ENCODE measurements around the gene TENT5C. TPM values are rescaled to one million over a fixed set of nuclear protein-coding genes. Genes with fewer than 3 reads are reported as not detected.

The TENT5C gene
- polyA plus RNA-seq, 5 donors, result 11.7 to 23.0 (median 15.7) TPM

DNA sequence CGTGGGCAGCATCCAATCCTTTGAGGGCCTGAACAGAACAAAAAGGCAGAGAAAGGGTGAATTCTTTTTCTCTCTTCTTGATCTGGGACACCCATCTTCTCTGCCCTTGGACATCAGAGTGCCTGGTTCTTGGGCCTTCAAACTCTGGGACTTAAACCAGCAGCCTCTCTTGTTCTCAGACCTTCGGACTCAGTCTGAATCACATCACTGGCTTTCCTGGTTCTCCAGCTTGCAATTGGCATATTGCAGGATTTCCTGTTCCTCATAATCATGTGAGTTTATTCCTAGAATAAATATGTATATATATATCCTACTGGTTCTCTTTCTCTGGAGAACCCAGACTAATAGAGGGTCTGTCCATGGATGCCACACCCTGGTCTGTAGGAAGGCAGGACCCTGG is 16.3 kb upstream of the TENT5C start:
- no peak for DNase-seq

DNA sequence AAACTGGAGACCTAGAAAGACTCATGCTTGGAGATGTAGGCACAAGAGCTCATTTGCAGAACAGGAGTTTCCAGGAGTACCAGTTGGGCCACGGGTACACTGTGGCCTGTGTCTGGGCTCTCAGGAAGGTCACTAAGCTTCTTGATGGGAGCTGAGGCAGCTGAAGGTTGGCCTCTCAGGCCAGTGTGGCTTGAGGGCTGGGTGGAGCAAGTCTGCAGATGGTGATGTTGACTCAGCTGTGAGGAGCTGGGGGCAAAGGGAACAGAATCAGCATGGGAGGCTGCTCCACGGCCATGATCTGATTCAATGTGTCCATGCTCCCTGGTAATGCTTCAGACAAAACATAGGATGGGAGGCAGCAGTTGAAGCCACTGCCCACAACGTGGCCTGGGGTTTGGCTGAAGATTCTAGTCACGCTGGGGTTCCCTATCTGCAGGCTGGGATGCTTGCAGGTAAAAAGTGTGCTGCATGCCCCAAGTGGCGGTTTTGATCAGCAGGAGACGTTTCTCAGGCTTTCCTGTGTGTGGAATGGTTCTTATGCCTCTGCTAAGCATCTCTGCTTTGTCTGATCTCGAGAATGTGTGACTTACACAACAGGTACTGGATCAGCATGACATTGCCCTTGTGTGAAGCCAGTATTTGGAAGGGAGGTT is 15.4 kb upstream of the TENT5C start:
- no peak for DNase-seq

DNA sequence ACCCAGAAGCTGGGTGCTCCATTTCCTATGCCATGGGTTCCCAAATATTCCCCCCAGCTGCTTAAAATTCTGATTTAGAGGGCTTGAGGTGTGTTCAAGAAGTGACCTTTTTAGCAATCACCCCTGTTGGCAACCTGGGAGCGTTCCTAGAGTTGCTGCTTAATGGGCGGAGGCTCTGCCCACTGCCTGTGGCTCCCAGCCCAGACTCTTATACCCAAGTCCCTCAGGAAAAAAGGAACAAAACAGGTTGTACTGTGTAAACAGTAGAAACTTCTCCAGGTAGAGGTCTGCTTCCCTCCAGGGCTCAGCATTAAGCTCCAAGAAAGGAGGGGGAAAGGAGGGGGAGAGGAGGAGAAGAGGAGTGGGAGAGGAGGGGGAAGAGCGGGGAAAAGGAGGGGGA is 14.6 kb upstream of the TENT5C start:
- peak; percentile 48 to 52 for DNase-seq

DNA sequence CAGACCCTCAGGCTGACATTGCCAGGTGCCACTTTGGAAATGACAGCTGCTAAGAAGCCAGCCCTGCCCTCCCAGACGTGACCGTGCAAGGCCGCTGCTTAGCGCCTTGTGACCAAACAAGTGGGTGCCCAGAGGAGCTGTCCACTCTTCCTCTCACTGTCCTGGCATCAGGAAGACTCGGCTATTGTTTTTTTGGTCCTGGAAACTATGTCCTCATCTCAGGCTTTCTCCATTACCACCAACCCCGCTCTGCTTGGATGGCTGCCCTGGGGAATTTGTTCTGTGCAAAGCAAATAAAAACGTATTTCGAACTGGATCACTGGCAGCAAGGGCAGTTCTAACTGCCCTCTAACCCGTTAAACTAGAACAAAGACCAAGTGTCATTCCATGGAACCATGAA is 13.7 kb upstream of the TENT5C start:
- no peak for DNase-seq

- no peak for DNase-seq
These were observed 11.4 kb upstream of the TENT5C start for GRCh38 chr1:117594261-117594990.

DNA sequence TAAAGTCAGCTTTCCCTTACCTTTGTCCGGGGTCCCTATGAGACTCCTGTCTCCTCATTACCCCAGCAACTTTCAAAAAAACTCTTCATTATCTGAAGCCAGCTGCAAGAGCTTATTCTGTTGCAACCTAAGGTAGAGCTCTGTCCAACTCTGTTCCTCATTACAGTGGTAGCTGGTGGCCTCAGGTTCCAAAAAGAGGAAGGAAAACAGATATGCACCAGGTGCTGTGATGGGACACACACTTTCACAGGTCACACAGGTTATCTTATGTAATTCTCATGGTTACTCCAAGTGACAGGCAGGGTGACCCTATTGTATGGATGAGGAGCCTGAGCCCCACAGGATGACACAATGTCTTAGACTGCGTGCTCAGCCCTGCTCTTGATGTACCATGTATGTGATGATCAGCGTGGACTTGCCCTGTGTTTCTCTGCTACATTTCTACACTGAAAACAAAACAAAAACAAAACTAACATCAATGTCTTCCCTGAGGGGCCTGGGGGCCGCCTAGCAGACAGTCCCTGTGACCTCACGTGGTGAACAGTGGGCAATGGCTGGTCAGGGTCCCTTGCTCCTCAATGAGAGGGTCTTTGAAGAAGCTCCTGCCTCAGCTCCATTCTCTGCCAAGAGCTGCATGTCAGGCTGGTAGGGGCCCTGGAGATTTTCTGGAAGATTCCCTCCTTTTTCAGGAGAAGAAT is 9.7 kb upstream of the TENT5C start:
- no peak for DNase-seq

GRCh38 chr1:117598489-117598888 is 7.4 kb upstream of the TENT5C start:
- no peak for DNase-seq

DNA sequence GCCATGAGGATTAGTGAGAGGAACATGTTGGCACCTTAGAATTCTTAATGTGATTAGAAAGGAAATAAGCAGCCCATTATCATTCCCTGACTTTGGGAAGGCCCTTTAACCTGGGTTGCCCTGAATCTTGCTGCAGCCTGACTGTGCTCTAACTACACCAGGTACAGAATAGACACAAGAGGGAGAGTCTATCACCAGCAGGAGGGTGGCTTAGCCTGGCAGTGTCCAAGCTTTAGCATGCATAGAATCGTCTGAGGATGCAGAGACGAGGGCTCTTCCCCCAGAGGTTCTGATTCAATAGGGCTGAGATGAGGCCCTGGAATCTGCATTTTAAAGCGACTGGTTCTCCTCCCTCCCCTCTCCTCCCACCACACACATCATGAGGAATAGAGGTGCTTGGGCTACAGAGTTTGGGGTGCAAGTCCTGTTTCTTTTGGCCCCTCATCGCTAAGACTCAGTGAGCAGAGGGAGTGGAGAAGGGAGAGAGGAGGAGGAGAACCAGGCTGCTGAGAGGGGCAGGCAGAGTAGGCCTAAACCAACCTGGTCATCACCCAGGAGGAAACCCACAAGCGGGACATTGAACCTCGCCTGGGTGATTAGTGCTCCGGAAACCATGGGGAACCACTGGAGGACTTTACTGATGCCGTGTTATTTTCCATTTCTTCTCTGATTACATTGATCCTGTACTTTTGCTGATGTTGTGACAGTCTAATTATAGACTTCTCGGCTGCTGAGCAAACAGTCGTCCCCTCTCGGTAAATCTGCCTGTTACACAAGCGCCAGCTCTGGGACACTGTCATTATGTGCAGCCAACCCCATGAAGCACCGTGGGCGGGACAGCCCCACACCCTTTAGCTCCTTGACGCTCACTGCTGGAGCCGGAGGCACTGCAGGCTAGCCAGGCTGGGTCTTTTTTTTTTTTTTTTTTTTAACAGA is 6.3 kb upstream of the TENT5C start:
- DNase-seq, result no peak

DNA sequence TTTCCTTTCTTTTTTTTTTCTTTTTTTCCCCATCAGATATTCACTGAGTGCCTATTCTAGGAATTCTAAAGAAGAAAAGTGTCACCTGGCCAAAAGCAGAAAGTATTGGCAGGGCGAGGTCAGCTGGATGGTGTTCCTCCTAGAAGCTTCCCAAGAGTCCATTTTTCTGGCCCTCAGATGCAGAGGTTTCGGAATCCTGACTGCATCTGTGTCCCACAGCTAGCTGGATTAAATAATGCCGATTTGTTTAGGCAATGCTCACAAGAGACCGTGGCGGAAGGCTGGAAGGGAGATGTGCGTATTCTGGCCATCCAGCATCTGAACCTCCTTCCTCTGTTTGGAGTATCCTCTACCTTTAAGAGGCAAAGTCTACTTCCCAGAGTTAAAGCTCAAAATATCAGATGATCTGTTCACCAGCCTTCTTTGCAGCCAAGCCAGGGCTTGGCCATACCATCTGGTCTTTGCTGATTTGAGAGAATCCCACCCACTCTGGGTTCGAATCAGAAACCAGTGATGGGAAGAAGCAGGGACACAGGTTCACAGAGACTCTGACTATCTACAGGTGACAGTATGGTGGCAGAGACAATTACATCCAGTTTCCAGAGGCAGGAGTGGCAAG is 5.4 kb upstream of the TENT5C start:
- no peak for DNase-seq

- no peak for DNase-seq
These were observed 4.9 kb upstream of the TENT5C start for GRCh38 chr1:117600966-117601365.

DNA sequence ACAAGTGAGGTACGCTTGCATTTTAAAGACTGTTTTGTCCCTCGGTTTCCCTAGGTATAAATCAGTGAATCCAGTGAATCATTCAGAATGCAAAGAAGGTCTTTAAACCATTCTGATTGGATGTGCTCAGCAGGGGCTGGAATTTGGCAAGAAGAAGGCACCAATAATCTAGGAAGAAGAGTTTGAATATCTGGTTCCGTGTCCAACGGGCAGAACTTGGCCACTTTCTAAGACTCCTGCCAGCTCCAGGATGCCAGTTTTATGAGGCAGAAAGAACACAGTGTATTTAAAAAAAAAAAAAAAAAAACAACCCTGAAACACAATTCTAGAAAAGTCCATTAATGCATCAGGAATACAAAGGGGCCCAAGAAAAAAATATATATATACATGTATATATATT is 3.0 kb upstream of the TENT5C start:
- no peak for DNase-seq

DNA sequence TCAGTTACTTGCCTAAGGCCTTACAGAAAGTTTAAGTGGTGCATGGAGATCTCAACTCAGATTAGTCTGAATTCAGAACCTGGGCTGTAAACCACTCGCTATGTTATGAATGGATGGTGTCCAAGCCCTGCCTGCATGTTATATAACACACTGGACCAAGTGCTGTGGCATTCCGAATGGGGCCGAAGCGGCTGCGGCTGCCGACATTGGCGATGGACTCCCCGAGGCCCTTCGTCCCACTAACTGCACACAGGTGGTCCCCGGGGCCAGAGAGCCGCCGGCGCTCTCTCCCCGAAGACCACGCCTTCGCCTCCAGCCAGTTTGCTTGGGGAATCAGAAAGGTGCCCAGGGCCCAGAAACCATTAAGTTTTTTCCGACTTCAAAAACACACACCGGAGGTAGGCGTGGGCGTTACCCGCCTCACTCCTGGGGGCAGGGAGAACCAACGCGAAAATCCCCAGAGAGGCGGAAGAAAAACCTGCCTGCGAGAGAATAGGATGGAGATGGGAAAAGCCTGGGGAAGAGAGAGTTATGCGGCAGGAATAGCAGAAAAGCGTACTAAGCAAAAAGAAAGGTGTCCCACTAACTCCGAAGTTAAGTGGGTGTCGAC is 579 bp upstream of the TENT5C start:
- DNase-seq, result no peak

DNA sequence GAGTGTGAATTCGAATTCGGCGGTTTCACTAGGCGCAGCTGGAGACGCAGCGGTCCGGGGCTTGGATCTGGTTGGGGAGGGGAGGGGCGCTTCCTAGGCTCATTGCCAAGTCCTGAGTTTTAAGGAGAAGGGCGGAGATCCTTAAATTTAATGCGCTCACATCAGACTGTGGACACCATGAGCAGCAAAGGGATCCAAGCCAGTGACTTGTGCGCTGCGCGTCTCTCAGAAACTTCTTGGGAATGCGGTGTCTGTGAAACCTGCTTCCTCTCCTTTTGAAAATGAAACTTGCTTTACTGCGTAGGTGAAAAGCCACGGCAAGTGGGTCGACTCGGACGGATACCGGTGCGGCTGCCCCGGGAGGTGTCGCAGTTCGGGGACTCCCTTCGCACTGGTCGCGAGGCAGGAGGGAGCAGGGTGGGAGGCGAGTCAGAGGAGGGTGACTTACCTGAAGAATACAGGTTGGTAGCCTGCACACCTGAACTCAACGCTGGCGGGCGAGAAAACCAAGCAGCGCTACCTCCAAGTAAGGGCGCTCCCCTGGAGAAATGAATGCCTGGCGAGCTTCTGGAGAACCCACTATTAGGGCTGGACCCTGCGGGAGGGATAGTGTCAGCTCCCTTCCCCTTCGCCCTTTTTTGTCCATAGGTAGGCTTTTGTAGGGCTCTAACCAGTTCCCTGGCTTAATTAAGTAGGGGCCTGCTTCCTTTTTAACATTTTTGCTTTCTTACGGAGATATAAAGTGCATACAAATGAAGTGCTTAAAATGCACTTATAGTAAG is 992 bp downstream of the TENT5C start:
- DNase-seq, result peak; percentile 54 to 55

DNA sequence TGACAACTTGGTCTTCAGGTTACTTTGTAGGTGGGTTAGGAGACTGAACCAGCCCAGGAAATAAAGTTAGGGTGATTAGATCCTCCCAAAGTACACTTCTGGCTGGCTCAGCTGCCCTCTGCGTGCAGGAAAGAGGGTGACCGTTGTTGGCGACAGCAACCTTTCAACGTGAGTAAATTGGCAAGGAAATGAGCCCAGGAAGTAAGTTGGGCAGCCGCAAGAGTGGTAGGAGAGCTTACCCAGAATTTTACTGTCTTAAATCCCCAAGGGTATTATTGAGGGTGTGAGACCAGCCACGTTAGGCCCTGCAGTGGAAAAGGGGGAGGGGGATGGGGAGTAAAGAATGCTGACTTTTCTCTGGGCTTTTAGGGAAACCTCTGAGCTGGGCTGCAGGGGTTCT is 1.6 kb downstream of the TENT5C start:
- no peak for DNase-seq

- no peak for DNase-seq
These were observed 2.3 kb downstream of the TENT5C start for GRCh38 chr1:117608115-117608615.

GRCh38 chr1:117608758-117609157 is 2.9 kb downstream of the TENT5C start:
- DNase-seq, result no peak

- no peak for DNase-seq
These were observed 3.6 kb downstream of the TENT5C start for GRCh38 chr1:117609471-117609911.

- DNase-seq, result no peak
These were observed 4.2 kb downstream of the TENT5C start for GRCh38 chr1:117610036-117610435.

GRCh38 chr1:117611121-117611601 is 5.3 kb downstream of the TENT5C start:
- DNase-seq, result no peak
